Smooth muscle cell of the pulmonary artery (primary cell): ENCODE results near the gene OR52N5. TPM values are rescaled to one million over a fixed set of nuclear protein-coding genes. Genes with fewer than 3 reads are reported as not detected.

ENCODE experiments used
- total RNA-seq: library from RNA; depleted of rRNA; stranded (reverse); fragments of >200 nt; gene quantifications from 2 replicates; pipeline ENCODE4 v1.2.3, GENCODE V29; 2014

Gene OR52N5
- not detected in 2 replicates for total RNA-seq

GRCh38 chr11:5783255-5783654 lies at the start of gene OR52N5:
TSS of gene OR52N5 (minus strand) at chr11:5783355. CDS start at chr11:5778634, 4,721 bp downstream.

DNA sequence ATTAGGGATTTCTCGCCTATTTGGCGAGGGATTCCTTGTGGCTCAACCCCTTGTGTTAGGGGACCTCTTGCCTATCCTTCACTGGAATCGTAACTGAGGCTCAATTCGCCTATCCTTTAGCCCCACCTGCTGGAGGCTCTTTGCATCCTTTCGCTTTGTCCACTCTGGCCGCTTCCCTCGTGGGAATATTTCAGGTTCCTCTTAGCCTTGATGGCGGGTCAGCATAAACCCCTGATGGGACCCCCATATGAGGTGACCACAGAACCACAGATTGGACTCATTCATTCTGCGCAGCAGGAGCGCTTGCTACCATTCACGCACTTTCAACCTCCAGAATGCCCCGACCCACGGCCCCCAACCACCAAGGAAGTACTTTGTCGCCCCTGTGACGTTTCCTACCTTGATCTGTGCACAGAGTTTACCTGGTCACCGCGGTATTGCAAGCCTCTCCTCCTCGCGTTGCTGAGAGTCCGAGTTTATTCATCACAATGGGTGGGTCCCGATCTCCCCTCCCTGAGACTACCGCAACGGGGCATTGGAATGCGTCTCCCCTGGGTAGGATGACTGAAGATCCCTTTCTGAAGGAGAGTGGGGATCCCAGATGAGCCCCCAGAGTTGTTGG lies 25.5 kb upstream of the OR52N5 start, which contains the start of gene OR52N2:
Gene OR52N2, plus strand, starts transcription at position 425 of the 622 bp plus-strand sequence. CDS start 11,412 bp downstream, outside the sequence.

GRCh38 chr11:5791165-5791564 lies 8.0 kb upstream of the OR52N5 start, which contains the start of gene OR52N1:
TSS of gene OR52N1 (minus strand) at chr11:5791265. CDS start at chr11:5788816, 2,449 bp downstream.

GRCh38 chr11:5753943-5754342 lies 29.2 kb downstream of the OR52N5 start, which contains the start of gene OR52N4:
TSS of gene OR52N4 (plus strand) at chr11:5754243. CDS start at chr11:5754741, 498 bp downstream.

DNA sequence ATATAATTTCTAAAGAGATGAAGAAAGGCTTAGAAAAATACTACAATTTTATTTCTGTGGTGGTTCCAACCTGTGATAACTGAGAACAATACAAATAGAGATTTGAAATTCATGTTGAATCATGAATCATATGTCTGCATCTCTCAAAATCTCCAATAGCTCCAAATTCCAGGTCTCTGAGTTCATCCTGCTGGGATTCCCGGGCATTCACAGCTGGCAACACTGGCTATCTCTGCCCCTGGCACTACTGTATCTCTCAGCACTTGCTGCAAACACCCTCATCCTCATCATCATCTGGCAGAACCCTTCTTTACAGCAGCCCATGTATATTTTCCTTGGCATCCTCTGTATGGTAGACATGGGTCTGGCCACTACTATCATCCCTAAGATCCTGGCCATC lies 46.8 kb downstream of the OR52N5 start, which contains the start of gene OR56B1:
Gene OR56B1, plus strand, starts transcription at position 53 of the 400 bp plus-strand sequence. Its CDS starts 69 bp downstream, at position 122.

Other genes starting within 250 kb of the OR52N5 start
- 0.91 and 0.99 TPM in 2 replicates for gene OR52H1, start 234.8 kb downstream of the OR52N5 start, total RNA-seq
- not detected in 2 replicates for gene OR52B6, start 202.5 kb downstream of the OR52N5 start, total RNA-seq
- gene TRIM6, start 186.7 kb downstream of the OR52N5 start, total RNA-seq, result 3.0 and 5.1 TPM in 2 replicates
- gene TRIM34, start 158.4 kb downstream of the OR52N5 start, total RNA-seq, result 7.8 and 14.9 TPM in 2 replicates
- gene TRIM5, start 98.3 kb downstream of the OR52N5 start, total RNA-seq, result 28.7 and 41.6 TPM in 2 replicates
- 111 and 122 TPM in 2 replicates for gene TRIM22, start 93.6 kb downstream of the OR52N5 start, total RNA-seq
- not detected in 2 replicates for gene OR56B1, start 46.9 kb downstream of the OR52N5 start, total RNA-seq
- not detected in 2 replicates for gene OR52N4, start 29.1 kb downstream of the OR52N5 start, total RNA-seq
- gene OR52N1, start 7.9 kb upstream of the OR52N5 start, total RNA-seq, result not detected in 2 replicates
- gene OR52N2, start 25.6 kb upstream of the OR52N5 start, total RNA-seq, result not detected in 2 replicates
- gene OR52E6, start 58.5 kb upstream of the OR52N5 start, total RNA-seq, result not detected in 2 replicates
- 0.13 TPM in 1 of 2 replicates, not detected in the other for gene OR52E8, start 74.3 kb upstream of the OR52N5 start, total RNA-seq
- gene OR52E4, start 97.3 kb upstream of the OR52N5 start, total RNA-seq, result not detected in 2 replicates
- not detected in 2 replicates for gene OR52E5, start 109.9 kb upstream of the OR52N5 start, total RNA-seq
- gene OR56A3, start 158.9 kb upstream of the OR52N5 start, total RNA-seq, result not detected in 2 replicates
- gene OR56A5, start 185.1 kb upstream of the OR52N5 start, total RNA-seq, result not detected in 2 replicates
- gene OR52L1, start 203.6 kb upstream of the OR52N5 start, total RNA-seq, result not detected in 2 replicates
- gene OR56A4, start 223.6 kb upstream of the OR52N5 start, total RNA-seq, result not detected in 2 replicates
- gene OR56A1, start 247.4 kb upstream of the OR52N5 start, total RNA-seq, result not detected in 2 replicates